Measurements from ENCODE around the gene MYO7A.

The MYO7A gene

GRCh38 chr11:77153276-77154185 lies 25.5 kb downstream of the MYO7A start:
- no peak overlapping the region for H3K4me3 ChIP-seq (ENCODE audit: low read length)
- no peak for DNase-seq (ENCODE audit: low read depth)
- TF ChIP-seq CTCF (conservative IDR thresholded peaks at IDR 0.05; ENCODE audit: low read length), result no peak

GRCh38 chr11:77154381-77155081 lies 26.5 kb downstream of the MYO7A start:
- DNase-seq (ENCODE audit: low read depth), result no peak
- no peak for TF ChIP-seq CTCF (conservative IDR thresholded peaks at IDR 0.05; ENCODE audit: low read length)
- H3K4me3 ChIP-seq (ENCODE audit: low read length), result no peak overlapping the region

- no peak for TF ChIP-seq CTCF (conservative IDR thresholded peaks at IDR 0.05; ENCODE audit: low read length)
- no peak for DNase-seq (ENCODE audit: low read depth)
These were observed 27.0 kb downstream of the MYO7A start for GRCh38 chr11:77155082-77155475.

GRCh38 chr11:77155556-77156130 lies 27.6 kb downstream of the MYO7A start:
- DNase-seq (ENCODE audit: low read depth), result no peak
- no peak for TF ChIP-seq CTCF (conservative IDR thresholded peaks at IDR 0.05; ENCODE audit: low read length)
- no peak overlapping the region for H3K4me3 ChIP-seq (ENCODE audit: low read length)

More at GRCh38 chr11:77155082-77155475, 27.0 kb downstream of the MYO7A start:
- H3K4me3 ChIP-seq (ENCODE audit: low read length), result no peak overlapping the region

GRCh38 chr11:77156396-77157195 lies 28.6 kb downstream of the MYO7A start:
- H3K4me3 ChIP-seq (ENCODE audit: low read length), result no peak overlapping the region
- no peak for TF ChIP-seq CTCF (conservative IDR thresholded peaks at IDR 0.05; ENCODE audit: low read length)
- DNase-seq (ENCODE audit: low read depth), result no peak

GRCh38 chr11:77158041-77158695 lies 30.1 kb downstream of the MYO7A start:
- no peak overlapping the region for H3K4me3 ChIP-seq (ENCODE audit: low read length)
- no peak for TF ChIP-seq CTCF (conservative IDR thresholded peaks at IDR 0.05; ENCODE audit: low read length)
- DNase-seq (ENCODE audit: low read depth), result no peak

Data from AG10803 (cell line).